GM18498 (cell line): Measurements from ENCODE around the gene PPOX.

Experiments
- ATAC-seq: cut with Tn5 transposase; IDR thresholded peaks from one replicate; pipeline ENCODE4 v1.9.1; 2021; ENCODE audit warnings: mild to moderate bottlenecking, moderate library complexity; ENCODE audit not compliant: unreplicated experiment

Gene PPOX

GRCh38 chr1:161153176-161153575, 13.1 kb upstream of the PPOX start:
- no peak for ATAC-seq

DNA sequence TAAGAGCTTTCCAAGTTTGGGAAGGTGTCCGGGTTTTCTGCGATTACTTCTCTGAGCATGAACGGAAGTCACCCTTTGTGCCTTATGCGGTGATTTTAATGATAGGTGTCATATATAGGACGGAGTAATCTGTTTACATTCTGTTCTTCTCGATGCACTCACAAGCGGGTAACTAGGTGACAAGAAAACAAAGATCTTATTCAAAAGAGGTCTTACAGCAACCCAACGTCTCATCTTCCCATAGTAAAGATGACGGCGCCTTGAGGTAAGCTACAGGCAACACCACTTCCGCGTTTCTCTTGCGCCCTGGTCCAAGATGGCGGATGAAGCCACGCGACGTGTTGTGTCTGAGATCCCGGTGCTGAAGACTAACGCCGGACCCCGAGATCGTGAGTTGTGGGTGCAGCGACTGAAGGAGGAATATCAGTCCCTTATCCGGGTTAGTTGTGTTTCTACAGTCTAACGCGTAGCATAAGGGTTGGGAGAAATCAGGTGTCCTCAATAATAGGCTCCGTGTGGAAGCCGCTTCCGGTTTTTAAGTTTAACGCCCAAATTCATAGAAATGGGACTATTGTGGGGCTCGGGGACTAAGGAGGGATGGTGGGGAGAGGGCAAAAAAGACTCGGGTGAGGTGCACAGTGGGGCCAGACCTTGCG, 12.4 kb upstream of the PPOX start, which contains the start of gene UFC1:
Gene UFC1, plus strand, starts transcription at position 297 of the 656 bp plus-strand sequence. Its CDS starts 20 bp downstream, at position 317.
- ATAC-seq = peak; percentile 95

DNA sequence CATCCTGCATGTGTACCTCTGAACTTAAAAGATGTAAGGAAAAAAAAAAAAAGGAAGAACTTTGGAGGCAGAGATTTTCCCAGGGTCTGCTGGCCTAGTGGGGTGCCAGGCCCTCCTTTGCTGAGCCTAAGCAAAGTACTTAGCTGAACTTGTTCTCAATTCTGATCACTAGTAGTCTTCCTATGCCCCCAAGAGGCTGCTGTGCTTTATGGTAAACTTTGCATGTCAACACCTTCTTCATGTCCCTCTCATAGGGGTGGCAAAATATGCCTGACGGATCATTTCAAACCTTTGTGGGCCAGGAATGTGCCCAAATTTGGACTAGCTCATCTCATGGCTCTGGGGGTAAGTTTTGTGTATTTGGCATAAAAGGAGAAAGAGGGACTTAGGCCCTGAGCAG, 8.4 kb upstream of the PPOX start:
- ATAC-seq = no peak

DNA sequence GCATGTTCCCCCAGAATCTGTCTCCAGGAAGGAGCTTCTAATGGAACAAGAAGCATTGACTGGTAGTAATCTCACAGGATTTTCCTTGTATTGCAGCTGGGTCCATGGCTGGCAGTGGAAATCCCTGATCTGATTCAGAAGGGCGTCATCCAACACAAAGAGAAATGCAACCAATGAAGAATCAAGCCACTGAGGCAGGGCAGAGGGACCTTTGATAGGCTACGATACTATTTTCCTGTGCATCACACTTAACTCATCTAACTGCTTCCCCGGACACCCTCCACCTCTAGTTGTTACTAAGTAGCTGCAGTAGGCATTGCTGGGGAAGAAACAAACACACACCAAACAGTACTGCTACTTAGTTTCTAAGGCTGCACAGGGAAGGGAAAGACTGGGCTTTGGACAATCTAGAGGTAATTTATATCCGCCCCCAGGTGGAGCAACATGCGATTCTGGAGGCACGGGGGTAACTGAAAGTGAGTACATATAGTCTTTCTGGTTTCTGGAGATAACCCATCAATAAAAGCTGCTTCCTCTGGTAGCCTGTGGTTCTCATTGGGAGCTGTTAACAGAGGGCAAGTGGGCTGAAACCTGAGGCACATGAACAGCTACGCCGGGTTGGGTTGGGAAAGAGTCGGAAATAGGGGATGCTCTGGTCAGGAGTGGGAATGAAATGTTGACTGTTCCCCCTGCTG, 7.8 kb upstream of the PPOX start:
- no peak for ATAC-seq

GRCh38 chr1:161159087-161159912, 6.9 kb upstream of the PPOX start, which contains the start of gene USP21:
Gene USP21, plus strand, starts transcription at chr1:161159500. Its CDS starts 1,141 bp downstream, at chr1:161160641.
- peak; percentile 86 for ATAC-seq

GRCh38 chr1:161159913-161160243, 6.3 kb upstream of the PPOX start:
- ATAC-seq = no peak

DNA sequence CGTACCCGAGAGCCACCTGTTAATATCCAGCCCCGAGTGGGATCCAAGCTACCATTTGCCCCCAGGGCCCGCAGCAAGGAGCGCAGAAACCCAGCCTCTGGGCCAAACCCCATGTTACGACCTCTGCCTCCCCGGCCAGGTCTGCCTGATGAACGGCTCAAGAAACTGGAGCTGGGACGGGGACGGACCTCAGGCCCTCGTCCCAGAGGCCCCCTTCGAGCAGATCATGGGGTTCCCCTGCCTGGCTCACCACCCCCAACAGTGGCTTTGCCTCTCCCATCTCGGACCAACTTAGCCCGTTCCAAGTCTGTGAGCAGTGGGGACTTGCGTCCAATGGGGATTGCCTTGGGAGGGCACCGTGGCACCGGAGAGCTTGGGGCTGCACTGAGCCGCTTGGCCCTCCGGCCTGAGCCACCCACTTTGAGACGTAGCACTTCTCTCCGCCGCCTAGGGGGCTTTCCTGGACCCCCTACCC, 5.5 kb upstream of the PPOX start:
- ATAC-seq = no peak

- ATAC-seq = no peak
Measured at GRCh38 chr1:161161652-161162051, 4.6 kb upstream of the PPOX start.

GRCh38 chr1:161162052-161162451, 4.2 kb upstream of the PPOX start:
- no peak for ATAC-seq

- no peak for ATAC-seq
Measured at GRCh38 chr1:161162806-161163205, 3.4 kb upstream of the PPOX start.

DNA sequence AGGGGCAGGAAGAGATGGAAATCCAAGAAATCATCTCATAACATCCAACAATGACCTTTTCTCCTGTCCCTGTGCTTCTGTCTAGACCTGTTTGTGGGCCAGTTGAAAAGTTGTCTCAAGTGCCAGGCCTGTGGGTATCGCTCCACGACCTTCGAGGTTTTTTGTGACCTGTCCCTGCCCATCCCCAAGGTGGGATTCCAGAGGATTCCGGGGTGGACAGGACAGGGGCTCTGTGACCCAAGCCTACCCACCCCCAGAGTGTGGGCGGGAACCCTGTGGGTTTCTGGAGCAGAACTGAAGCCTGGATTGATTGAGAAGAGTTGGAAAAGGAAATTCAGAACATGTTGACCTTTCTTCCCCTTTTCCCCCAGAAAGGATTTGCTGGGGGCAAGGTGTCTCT, 2.4 kb upstream of the PPOX start:
- no peak for ATAC-seq

DNA sequence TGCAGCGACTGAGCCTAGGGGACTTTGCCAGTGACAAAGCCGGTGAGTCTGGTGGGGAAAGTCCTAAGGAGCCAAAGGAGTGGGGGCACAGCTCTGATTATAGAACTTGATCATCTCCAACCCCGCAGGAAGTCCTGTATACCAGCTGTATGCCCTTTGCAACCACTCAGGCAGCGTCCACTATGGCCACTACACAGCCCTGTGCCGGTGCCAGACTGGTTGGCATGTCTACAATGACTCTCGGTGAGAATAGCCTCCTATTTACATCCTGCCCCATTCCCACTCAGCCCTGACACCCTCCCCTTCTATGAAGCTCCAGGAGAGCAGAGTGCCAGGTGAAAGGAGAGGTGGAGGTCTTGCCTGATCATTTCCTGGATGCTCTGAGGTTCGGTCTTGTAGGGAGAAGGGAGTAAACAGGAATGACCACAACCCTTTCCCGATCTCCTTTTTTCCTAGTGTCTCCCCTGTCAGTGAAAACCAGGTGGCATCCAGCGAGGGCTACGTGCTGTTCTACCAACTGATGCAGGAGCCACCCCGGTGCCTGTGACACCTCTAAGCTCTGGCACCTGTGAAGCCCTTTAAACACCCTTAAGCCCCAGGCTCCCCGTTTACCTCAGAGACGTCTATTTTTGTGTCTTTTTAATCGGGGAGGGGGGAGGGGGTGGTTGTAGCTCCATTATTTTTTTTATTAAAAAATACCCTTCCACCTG, 1.2 kb upstream of the PPOX start:
- ATAC-seq = no peak

- ATAC-seq = no peak
Measured at GRCh38 chr1:161166669-161167548, 683 bp downstream of the PPOX start.

DNA sequence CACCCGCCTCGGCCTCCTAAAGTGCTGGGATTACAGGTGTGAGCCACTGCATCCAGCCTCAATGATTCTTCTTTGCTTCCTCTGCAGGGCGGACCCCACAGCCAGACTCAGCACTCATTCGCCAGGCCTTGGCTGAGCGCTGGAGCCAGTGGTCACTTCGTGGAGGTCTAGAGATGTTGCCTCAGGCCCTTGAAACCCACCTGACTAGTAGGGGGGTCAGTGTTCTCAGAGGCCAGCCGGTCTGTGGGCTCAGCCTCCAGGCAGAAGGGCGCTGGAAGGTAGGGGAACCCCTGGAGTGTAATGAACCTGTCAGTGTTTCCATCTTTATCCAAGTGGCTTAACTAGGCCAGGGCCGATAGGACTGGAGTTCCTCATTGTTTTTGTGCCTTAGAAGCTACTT, 2.7 kb downstream of the PPOX start:
- ATAC-seq = no peak

GRCh38 chr1:161171191-161171590, 5.0 kb downstream of the PPOX start:
- ATAC-seq = no peak

DNA sequence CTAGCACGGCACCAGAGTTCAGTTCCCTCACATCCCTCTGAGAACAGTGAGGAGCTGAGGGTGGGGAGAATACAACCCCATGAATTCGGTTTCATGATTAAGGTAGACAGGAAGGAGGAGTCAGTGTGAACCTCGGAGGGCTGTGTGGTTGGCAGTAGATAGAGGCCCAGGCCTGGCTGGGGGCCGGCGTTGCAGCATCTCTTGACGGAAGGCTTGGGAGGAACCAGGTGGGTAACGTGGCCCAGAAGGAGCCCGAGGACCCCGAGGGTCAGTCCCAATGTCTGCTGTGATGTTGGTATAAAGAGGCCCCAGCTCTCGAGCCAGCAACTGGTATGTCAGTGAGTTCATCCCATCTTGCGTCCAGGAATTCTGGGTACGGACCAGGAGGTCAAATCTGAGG, 5.5 kb downstream of the PPOX start:
- no peak for ATAC-seq

DNA sequence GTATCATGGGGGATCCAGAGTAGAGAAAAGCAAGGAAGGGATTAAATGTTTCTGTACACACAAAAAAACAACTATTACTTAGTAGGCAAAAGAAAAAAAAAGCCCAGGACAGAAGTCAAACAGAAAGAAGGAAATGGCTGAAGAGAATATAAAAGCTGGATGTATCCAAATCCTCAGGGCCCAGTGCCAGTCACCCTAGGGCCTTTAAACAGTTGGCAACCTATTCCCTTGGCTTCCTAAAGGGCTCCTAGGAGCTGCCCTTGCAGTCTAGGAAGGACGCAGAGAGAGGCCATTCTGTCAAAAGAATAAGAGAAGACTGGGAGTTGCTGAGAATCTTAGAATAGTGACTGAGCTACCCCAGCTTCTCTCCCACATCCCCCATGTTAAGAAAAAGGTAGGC, 6.1 kb downstream of the PPOX start:
- no peak for ATAC-seq

GRCh38 chr1:161172776-161173376, 6.7 kb downstream of the PPOX start:
- ATAC-seq = no peak

DNA sequence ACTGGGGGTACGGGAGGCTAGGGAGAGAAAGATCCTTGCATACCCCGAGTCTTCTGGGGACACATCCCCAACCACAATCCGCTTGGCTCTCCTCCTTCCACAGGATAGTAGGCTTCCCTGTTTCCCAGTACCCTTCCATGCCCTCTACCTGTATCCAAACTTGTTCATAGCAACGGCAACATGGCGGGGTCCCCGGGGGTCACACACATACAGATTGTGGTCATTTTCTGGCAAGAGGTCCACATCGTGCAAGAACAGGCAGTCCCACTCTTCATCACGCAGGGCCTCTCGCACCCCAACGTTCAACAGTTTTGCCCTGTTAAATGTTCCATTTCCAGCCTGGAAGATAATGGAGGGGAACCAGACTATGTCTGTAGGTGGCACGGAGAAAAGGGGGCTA, 7.5 kb downstream of the PPOX start:
- ATAC-seq = no peak

GRCh38 chr1:161174911-161175310, 8.7 kb downstream of the PPOX start:
- no peak for ATAC-seq
